Measurements from ENCODE around the gene NEGR1.

The NEGR1 gene

DNA sequence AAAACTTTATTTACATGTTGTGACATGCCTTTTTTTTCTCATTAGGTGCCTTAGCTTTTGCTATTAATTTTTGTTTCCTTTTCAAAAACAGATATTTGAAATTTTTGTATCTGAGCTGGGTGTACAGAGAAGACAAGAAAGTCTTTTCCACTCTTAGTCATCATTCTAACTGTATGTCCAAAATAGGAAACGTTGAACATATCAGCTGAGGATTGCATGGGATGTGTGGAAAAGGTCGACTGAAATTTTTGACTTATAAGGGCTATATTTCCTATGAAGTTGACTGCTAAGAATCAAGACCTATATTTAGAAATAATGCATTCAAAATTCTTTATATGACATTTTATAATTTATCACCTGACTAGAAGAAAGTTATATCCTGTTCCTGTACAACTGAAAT, 931.5 kb downstream of the NEGR1 start:
- TF ChIP-seq, protein P1, sequence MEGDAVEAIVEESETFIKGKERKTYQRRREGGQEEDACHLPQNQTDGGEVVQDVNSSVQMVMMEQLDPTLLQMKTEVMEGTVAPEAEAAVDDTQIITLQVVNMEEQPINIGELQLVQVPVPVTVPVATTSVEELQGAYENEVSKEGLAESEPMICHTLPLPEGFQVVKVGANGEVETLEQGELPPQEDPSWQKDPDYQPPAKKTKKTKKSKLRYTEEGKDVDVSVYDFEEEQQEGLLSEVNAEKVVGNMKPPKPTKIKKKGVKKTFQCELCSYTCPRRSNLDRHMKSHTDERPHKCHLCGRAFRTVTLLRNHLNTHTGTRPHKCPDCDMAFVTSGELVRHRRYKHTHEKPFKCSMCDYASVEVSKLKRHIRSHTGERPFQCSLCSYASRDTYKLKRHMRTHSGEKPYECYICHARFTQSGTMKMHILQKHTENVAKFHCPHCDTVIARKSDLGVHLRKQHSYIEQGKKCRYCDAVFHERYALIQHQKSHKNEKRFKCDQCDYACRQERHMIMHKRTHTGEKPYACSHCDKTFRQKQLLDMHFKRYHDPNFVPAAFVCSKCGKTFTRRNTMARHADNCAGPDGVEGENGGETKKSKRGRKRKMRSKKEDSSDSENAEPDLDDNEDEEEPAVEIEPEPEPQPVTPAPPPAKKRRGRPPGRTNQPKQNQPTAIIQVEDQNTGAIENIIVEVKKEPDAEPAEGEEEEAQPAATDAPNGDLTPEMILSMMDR (IDR thresholded peaks at IDR 0.05; ENCODE audit: low read length, missing control alignments): no peak
- DNase-seq (ENCODE audit: low read depth): peak; percentile 83
- no peak overlapping the region for H3K4me3 ChIP-seq (replicated peaks; ENCODE audit: low read depth, low read length)

DNA sequence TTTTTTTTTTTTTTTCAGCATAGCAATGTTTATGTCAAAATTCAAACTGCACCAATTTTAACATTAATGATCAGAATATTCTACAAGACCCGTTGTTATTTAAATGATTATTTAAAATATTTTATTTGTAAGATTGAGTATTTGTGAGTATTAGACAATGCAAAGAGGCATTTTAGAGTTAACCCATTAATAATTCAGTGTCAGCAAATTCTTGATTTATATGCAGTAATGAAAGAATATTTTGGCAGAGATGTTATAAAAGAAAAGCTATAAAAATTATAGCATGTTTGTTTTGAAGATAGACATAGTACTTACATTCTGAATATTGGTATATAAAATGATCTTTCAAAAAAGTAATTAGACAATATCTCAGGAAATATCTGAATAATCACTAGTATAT, 932.0 kb downstream of the NEGR1 start:
- DNase-seq (ENCODE audit: low read depth): no peak
- TF ChIP-seq, protein P1 (IDR thresholded peaks at IDR 0.05; ENCODE audit: low read length, missing control alignments): no peak
- no peak overlapping the region for H3K4me3 ChIP-seq (replicated peaks; ENCODE audit: low read depth, low read length)
